Stimulated activated naive CD4-positive, alpha-beta T cell (primary cell): ENCODE results near the gene GALNT18.

ENCODE experiments used
- DNase-seq, 6 experiments: peaks; one replicate each; lab custom pipeline; 2025; lab: John Stamatoyannopoulos, UW

Gene GALNT18

DNA sequence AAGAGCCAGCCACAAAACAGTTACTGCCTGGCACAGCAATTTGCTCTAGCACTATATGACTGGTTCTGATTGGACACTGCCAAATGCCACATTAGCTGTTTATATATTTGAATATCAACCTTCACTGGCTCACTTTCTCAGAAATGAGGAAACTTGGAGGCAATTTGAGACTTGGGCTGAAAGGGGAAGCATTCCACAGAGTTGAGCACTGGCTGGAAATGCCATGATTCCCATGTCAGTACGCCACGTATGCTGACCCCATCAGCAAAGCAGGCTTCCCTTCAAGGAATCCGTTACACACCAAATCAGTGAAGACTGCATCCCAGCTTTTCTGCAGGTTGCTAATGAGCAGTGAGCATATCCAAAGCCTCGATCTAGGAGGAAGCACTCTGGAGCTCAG lies 34.7 kb downstream of the GALNT18 start:
- no peak for DNase-seq

GRCh38 chr11:11586465-11586864 lies 35.3 kb downstream of the GALNT18 start:
- no peak for DNase-seq

GRCh38 chr11:11584937-11585336 lies 36.9 kb downstream of the GALNT18 start:
- no peak for DNase-seq

DNA sequence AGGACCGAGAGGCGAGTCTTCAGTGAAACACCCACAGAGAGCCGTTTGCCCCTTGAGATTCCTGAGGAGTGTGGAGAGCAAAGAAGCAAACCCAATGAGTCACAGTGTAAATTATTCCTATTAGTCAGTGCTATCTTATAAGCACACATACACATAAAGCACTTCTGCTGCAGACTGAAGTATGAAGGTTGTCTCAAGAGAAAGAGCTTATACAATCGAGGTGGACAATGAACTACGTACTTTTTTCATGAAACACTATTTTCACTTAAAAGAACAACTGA lies 37.3 kb downstream of the GALNT18 start:
- DNase-seq, result no peak

DNA sequence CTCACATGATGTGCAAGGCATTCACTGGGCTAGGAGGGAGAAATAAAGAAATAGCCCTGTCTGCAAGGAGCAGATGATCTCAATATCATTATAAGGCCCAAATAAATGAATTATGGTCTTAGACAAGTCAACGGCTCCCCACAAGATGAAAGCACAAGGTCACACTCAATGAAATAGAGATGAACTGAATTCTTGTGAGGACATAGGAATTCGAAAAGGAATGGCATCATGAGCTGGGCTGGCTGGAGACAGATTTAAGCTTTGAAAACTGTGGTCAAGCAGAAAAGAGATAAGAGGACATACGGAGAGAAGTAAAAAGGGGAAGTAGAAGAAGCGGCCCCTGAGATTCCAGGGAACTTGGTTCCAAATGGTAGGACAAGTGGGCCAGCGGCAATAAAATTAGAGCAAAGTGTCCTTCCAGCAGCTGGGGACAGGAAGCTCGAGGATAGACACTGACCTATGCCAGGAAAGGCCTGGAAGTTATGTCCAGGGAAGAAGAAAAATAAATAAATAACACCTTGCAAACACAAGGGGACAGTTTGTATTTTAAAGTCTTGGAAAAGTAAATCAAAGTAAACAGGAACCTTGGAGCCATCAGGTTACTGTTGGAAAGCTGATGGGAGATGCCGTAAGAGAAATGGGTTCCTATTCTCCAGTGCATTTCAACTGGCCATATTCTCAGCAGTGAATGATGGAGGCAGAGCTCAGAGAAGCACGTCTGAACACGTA lies 37.8 kb downstream of the GALNT18 start:
- no peak for DNase-seq

- no peak for DNase-seq
These were observed 39.6 kb downstream of the GALNT18 start for GRCh38 chr11:11582011-11582701.

DNA sequence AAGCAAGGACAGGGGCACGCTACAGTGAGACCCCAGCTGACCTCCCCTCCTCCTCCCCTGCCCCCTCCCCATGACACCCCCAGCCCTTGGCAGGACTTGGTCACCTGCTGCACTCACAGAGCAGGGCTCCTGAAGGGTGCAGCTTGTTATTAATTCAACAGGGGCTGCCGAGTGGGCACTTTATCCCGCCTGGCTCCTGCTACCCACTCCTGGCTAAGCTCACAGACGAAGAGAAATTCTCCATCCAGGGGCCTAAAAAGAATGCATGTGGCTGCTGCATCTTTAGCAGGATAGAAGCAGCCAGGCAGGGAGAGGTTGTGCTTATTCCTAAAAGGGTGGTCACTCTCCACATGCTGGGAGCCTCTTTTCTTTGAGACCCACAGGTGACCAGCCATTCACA lies 40.3 kb downstream of the GALNT18 start:
- no peak for DNase-seq

- no peak for DNase-seq
These were observed 40.9 kb downstream of the GALNT18 start for GRCh38 chr11:11580841-11581411.

GRCh38 chr11:11580012-11580411 lies 41.8 kb downstream of the GALNT18 start:
- DNase-seq, result no peak

DNA sequence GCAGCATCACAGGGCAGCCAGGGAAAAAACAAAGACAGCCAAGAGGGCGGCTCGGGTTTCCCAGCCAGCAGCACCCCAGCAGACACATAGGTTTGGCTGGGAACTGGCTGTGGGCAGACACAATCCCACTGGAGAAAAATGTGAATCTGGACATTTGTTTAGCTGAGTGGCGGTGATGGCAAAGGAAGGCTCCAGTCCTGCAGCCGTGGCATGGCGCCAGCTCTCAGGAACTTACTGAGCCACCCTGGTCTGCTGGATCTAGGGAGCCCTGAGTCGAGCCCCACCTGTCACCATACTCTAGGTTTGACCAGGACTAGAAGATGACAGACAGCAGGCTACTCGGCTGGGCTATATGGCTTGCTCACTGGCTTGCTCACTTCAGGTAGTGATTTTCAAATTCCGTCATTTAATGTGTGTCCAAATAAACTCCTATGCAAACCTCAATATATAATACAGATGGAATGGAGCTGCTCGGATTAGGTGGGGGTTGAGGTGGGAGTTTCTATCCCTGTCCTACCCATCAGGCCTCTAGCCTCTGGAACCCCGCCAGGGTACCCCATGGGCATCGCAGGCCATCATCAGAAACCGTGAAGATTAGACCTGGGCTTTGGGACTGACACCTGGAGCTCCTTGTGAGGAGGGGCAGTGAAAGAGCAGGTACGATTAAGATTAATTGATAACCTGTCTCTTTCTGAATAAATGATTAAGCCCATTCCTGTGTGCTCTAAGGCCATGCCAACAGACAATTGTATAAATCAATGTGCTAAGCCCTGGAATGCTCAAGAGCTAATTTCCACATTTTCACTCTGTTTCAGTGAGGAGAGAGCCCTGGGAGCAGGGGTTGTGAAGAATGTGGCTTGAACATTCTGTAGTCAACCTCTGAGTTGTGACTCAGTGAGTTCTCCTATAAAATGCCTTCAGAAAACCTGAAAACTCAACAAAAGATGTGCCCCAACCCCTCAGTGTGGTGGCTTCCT lies 42.5 kb downstream of the GALNT18 start:
- DNase-seq, result no peak

- no peak for DNase-seq
These were observed 43.6 kb downstream of the GALNT18 start for GRCh38 chr11:11577932-11578911.

DNA sequence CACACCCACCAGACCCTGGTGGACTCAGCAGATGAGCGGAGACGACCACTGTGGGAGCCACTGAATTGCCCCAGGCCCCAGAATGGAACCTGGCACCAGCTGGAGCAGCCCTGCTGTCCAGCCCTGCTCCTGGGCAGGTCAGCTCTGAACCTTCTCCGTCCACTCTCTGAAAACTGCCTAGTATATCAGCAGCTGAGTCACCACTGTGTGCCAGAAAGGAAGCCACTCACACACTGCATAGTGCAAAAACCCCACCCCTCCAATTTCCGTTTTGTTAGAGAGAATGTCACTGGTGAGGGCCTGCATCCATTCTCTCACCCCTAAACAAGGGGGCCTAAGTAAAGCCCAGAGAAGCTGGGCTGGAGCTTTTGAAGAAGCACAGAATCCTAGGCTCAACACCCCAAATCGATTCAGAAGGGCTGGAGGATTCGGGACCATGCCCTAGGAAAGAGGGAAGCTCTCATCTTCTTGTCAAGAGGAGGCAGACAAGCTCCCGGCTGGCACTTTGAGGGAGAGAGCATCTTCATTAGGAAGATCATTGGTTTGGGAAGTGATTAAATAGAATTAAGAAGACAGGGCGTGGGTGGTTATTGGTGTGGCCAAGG lies 44.5 kb downstream of the GALNT18 start:
- DNase-seq, result no peak

DNA sequence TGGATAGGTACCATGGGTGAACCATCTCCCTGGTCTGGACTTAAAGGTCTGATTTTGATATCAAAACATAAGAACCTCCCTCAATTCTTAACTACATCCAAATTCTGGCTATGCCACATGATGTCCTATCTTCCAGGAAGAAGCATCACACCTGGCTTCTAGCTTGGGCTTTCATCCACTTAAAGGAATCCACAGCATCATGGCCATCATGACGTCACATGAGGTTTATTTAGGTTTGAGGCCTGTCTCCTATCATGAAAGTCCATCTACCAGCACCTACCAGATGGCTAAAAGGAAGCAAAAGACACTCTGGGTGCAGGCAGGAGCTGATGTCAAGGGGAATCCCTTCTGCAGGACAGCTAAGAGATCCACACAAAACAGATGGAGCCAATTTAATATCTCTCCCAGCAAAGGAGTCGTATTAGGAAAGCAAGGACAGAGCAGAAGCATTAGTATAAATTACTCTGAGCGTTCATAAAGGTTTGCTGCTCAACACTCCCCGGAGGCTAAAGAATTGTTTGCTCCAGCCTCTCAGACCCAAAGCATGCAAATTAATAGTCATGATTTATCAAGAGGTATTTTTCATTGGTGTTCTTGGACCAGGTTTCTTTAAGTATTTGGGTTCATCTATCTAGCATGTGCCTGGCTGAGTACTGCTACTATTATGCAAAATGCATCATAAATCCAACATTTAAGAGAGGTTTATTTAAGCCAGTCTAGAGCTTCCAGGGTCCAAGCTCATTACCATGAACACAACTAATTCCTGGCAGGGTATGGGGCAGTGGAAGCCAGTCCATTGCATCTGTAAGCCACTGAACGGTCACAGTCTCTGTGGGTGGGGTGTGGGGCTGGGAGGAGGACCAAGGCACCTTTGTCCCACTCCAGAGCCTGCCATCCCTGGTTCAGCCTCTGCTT lies 47.2 kb downstream of the GALNT18 start:
- no peak for DNase-seq

DNA sequence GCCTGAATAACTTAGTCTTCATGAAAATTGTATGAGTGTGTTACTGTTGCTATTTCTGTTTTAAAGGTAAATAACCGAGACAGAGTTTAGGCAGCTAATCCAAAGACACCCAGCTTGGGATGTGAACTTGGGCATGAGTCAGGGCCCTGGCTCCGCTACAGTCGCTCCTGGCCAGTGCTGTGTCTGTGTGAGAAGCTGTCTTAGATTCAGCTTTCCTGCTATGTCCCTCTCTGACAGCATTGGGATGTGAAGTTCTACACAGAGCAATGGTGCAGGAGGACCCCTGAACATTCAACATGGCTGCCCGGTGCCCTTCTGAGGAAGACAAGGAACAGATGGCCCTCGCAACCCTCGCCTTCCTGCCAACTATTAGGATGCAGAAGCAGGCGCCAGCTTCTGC lies 49.4 kb downstream of the GALNT18 start:
- no peak for DNase-seq

GRCh38 chr11:11571893-11572292 lies 49.9 kb downstream of the GALNT18 start:
- no peak for DNase-seq

DNA sequence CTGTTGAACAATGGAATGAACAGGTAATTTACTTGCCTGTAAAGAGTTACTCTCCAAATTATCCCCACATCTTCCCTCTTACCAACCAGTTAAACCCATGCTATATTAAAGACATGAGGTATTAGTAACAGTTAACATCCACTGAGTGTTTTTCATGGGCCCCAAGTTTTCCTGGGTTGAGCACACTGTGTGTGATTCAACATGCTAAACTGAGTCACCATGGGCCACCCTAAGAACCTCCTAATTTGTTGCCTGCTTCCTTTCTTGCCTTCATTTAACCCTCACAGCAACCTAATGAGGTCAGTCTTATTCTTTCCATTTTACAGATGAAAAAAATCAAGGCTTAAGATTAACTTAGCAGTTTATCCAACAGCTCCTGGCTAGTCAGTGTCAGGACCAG lies 51.0 kb downstream of the GALNT18 start:
- no peak for DNase-seq

DNA sequence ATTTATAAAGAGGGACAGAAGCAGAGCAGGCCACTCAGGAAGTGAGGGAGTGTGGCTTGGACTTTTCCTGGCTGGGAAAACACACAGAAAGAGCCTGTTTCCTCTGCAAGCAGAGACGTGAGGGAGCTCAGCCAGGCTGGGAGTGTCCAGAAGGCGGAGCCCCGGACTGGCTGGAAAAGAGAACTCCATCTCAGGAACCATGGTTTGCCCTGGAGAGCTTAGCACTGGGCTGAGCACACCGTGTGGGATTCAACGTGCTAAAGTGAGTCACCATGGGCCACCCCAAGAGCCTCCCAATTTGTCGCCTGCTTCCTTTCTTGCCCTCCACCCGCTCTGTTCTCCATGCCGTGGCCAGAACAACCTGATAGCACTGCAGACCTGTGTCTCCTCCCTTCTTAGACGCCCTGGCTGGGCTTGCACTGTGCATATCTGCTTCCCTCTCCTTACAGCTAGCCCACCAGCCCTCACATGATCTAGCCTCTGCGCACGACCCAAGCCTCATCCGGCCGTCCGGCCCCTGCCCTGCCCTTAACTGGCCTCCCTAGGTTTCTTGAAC lies 51.8 kb downstream of the GALNT18 start:
- peak in 1 of 6 experiments; percentile 1 for DNase-seq

- DNase-seq, result no peak
These were observed 53.1 kb downstream of the GALNT18 start for GRCh38 chr11:11568651-11569229.
